GM18519 (cell line): ENCODE measurements around the gene TNKS1BP1.

ENCODE experiments used
- ATAC-seq: cut with Tn5 transposase; IDR thresholded peaks from one replicate; pipeline ENCODE4 v1.9.1; 2021; ENCODE audit warnings: mild to moderate bottlenecking, moderate library complexity; ENCODE audit not compliant: unreplicated experiment, low FRiP score

Gene TNKS1BP1

DNA sequence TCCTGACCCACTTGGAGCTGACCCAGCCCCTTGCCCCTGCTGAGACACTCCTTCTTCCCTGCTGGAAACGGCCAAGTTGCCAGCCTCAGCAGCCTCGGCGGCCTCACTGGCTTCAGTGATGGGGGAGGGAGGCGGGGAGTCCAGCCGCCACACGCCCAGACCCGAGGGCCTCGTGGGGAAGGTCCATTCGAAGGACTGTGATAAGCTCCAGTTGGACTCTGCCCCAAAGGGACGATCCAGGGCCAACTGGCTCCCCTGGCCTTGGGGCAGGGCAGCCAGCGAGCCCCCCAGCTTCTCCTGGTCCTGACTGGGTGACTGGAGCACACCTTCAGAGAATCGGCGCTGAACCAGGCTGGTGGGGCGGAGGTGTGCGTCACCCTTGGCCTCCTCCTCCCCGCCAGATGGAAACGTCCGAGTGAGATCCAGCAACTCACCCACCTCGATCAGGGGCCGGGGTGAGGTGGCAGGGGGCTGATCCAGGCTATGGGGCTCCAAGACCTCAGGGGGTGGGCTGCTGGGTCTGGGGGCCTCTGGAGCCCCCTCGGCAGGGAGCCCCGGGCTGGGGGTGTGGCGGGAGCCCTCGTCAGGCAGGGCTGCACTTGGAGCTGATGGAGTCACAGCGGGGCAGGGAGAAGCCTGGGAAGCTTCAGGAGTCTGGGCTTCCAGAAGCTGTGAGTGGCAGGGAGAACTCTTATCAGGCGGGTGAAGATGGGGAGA, 11.5 kb downstream of the TNKS1BP1 start:
- ATAC-seq: no peak

DNA sequence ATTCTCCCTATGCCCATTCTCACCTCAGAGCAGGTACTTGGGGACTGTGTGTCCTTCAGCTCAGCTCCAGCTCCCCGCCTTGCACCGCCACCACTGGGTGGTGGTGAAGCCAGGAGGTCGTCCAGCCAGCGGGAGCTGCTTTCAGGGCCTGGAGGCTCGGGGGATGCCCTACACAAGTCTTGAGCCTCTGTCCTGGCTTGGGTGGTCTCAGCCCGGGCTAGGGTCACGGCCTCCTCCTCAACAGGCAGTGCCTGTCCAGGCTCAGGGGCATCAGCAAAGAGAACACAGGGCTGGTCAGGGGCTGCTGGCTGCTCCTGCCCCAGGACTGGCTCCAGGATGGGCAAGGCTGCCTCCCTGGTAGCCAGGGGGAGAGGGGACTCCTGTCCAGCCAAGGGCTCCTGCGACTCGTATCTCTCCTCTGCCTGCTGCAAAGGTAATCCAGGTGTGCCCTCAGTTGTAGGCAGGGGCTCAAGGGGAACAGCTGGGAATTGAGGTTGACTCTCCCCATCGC, 12.2 kb downstream of the TNKS1BP1 start:
- no peak for ATAC-seq

DNA sequence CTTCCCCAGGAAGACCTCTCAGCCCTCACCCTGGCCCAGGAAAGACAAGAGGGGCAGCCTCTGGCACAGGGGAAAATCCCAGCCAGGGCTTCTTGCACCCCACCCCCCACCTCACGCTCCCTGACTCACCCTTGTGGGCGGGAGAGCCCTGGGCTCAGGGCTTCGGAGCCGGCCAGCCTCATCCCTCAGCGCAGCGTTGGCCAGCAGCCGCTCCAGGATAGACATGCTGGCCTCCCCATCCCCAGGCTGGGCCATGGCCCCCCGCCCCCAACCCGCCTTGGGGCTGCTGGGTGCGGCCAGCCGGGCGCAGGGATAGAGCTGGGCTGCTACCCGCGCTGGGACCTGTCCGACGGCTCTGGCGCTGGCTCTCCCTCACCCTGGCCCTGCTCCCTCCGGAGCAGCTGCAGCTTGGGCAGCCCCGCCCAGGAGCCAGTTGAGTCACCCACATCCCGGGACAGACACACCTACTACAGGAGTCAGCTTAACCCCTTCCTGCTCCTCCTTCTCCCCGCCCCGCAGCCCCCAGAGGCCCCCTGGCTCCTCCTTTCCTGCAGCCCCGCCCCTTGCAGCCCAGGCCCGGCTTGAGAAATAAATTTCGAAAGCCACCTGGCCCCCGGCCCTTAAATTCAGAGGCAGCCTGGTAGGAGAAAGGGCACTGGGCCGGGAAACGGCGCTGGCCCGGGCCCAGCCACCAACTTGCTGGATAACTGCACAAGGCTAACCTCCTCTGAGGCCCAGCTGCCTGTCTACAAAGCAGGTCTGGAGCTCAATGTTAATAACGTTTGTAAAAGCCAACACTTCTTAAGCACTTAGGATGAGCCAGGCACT, 13.4 kb downstream of the TNKS1BP1 start:
- ATAC-seq: peak; percentile 94

DNA sequence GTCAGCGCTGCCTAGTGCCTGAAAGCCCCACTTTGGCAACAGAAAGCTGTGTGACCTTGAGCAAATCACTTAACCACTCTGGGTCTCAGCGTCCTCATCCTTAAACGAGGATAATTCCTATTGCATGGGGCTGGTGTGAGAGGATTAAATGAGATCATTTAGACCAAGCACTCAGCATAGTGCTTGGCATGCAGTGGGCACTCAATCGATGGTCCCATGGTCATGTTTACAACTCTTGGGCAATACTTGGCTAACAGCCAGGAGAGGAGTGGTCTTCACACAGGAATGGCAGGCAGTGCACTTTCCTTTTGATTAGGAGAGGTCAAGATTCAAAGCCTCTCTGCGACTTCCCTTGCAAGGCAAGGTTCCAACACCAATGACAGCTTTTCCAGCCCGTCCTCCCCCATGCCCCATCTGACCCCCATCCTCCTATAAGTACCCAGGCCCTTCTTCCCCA, 14.1 kb downstream of the TNKS1BP1 start:
- no peak for ATAC-seq

DNA sequence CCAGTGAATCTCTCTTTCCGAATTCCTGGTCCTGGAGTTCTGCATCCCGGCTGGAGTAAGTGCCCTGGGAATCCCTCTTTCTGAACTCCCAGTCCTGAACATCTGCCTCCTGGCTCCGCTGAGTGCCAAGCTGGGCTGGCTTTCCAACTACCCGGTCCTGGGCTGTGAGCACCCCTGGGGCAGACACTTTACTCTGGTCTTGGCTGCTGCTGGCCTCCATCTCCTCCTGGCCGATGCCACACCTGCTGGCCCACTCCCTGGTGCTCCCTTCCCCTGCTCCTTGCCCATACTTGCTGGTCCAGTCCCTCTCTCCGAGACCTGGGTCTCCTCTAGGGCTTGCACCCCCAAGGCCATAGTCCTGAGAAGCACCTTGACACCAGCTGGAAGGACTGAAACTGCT, 14.7 kb downstream of the TNKS1BP1 start:
- no peak for ATAC-seq

DNA sequence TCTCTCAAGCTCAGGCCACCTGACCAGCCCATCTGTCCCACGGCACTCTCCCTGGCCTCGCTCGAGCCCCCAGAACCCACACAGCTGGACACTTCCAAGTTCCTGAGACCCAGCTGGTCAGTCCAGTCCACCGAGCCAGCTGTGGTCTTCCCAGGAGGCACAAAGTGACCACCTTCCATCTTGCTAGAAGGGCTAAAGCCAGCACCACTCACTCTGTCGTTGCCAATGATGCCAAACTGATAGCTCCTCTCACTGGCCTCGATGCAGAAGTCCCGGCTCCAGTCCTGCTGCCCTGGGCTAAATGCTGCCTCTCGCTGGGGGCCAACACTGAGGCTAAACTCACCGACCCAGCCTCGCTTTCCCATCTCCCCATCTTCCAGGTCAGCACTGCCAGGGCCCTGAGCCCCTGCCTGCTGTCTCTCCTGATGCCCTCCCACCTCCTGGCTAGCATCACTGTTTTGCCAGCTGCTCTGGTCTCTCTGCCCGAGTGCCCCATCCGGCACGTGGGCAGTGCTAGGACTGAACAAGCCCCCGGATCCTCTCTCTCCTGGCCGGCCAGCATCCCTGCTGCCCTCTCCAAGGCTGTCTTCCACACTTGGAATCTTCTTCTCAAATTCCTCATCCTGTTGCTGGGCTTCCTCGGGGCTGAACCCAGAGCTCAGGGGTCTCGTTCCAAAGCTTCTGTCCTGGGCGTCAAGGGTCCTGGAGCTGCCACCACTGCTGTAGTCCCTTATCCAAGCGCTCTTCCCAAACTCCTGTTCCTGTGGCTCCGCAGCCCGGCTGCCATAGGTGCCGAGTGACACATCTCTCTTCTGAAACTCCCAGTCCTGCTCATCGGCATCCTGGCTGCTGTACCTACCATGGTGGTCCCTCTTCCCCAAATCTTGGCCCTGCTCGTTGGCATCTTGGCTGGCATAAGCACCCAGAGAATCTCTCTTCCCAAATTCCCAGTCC, 15.4 kb downstream of the TNKS1BP1 start:
- ATAC-seq: no peak

DNA sequence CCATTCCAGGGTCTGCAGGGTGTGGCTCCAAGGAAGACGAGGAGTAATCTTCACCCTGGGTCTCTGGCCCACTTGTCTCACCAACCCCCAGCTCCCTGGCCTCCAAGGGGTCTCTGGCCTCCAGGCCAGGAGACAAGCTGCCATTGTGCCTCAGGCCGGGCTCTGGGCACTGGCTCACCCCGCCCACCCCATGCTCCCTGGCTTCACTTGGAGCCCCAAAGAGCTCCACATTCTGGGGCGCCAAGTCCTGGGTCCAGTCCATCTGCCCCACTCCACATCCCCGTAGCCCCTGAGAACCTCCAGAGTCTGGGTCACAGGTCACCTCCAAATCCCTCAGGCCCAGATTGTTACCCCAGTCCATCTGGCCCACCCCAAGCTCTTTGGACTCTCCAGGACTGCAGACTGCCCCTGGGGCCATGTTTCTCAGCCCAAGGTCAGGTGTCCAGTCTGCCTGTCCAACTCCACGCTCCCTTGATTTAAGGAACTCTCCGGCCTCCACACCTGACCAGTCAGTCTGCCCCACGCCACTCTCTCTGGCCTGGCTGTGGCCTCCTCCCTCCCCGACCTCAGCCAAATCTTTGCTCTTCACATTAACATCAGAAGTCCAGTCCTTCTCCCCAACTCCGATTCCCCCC, 16.2 kb downstream of the TNKS1BP1 start:
- ATAC-seq: no peak

DNA sequence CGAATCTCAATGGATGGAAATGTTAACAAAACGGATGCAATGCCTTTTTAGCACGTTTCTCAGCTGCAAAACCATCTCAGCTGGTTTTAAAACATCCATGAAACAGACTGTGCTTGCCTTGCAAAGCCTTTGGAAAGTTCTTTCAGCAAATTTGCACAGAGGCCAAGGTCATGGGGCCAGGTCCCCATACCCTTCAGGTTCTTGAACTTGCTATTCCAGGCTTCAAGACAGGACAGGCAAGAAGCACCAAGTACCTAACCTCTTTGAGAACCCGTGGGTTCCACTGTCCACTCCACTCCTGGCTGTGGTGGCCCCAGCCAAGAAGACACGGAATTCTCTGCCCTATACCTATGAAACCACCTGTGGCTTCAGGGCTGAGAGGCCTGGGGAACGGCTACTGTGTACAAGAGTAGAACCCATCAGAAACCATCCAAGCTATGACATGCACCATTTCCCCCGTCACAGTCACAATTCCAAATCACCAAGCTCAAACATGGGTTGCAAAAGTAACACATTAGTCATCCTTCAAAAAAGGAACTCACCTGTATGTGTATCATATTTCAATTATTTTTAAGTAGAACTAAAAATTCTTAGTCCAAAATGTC, 17.0 kb downstream of the TNKS1BP1 start:
- ATAC-seq: no peak

DNA sequence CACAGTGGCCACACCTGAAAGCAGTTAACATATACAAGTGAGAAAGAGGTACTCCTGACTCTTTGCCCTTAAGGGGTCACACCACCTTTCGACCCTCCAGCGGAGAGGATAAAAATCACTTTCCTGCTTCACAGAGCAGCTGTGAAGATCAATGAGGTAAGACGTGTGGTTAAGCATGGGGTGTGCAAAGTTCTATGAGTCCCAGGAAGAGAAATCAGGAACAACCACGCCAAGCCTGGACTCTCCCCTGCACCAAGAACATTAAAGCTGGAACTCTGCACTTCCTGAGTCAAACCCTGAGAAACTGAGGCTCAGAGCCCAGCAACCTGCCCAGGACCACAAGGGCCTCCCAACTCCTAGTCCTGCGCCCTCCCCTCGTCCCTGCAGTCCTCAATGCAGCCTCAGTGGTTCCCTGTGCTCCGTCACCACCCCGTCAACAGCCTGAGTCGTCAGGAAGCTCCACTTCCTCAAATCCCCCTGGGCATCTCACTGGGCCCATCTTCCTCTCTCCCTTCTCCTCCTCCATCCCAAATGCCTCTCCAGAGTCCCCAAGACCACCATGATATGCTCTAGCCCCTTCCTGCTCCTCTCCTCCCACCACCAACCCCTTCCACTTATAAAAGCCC, 17.7 kb downstream of the TNKS1BP1 start:
- no peak for ATAC-seq

DNA sequence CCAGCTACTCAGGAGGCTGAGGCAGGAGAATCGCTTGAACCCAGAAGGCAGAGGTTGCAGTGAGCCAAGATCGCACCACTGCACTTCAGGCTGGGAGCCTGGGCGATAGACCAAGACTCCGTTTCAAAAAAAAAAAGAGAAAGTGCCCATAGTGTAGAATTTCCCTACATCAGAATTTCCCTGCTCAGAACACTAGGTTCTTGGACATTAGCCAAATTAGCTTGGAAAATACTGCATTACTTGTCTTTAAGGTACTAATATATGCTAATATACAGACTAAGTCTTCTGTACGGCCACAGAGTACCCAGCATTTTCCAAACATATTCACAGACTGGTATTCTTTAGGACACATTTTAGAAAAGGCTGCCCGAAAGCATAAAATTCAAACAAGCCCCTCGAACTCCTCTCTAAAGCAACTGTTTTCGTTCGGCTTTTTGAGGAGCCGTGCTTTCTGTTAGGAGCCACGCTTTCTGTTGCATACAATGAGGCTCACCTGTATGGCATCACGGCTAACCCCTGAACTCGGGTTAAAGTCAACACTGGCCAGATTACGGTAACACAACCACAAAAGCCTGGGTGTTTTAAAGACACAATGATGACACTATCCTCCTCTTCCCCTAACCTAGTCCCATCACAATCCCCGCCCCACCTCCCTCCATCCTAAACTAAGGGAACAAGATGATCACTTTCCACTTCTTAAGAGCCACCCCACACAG, 18.4 kb downstream of the TNKS1BP1 start:
- ATAC-seq: no peak

DNA sequence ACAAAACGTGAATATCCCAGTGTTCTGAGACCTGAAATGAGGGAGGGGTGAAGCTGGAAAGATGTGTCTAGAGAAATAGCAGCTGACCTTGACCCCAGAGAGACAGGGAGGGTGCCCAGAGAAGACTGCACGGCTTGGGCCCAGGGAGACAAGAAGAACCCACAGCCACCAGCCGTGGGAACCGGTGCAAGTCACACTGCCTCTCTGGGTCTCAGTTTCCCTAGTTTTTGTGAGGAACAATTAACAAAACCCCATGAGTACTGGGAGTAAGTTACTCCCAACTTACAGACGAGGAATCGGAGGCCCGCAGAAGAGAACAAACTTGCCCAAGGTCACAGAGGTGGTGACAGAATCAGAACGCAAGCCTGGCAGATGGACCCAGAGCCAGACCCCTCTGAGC, 19.2 kb downstream of the TNKS1BP1 start:
- ATAC-seq: no peak

DNA sequence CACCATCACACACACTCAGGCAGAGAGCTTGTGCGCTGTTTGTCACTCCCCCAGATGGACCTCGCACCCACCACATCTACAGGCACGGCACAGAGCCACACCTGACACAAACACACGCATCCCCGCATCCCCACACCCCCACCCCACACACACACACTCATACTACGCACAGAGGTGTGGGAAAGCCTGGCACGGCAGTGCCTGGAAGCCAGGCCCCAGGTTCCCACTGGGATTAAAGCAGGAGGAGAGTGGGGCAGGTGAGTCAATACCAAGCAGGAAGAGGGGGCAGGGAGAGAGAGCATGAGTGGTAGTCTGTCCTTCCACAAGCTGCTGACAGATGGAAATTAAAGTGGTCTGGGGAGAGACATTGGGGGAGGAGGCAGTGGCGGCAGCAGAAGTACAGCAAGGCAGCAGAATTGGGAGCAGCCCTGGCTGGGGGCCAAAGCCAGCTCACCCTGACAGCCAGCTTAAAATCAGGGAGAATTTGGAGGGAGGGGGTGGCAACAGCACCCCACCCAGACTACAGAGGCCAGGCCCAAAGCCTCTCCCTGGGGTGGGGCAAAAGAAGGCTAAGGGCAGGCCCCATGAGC, 20.7 kb downstream of the TNKS1BP1 start:
- ATAC-seq: no peak

DNA sequence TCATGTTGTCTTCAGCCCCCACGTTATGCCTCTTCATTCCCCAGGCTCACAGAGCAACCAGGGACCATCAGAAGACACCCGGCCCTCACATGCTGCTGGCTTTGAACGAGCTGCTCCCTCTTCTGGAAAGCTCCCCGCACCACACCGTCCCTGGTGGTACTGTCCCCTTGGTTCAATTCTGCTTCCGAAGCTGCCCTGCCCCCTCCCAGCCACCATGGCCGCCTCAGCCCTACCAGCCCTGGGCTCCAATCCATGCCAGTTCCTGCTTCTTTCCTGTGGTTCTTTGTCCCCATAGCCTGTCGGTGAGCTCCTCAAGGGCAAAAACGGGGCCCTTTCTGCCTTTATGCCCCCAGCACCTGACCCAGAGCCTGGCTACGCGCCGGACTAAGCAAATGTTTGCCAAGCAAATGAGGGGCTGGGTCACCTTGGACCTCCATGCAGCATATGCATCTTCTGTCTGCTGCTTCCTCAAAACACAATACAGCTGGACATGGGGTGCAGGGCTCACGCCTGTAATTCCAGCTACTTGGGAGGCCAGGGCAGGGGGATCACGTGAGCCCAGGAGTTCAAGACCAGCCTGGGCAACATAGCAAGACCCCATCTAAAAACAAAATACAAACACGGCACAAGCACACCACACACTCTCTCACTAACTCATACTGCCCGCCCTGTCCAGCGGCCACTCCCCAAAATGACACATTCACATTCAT, 21.3 kb downstream of the TNKS1BP1 start:
- ATAC-seq: no peak

DNA sequence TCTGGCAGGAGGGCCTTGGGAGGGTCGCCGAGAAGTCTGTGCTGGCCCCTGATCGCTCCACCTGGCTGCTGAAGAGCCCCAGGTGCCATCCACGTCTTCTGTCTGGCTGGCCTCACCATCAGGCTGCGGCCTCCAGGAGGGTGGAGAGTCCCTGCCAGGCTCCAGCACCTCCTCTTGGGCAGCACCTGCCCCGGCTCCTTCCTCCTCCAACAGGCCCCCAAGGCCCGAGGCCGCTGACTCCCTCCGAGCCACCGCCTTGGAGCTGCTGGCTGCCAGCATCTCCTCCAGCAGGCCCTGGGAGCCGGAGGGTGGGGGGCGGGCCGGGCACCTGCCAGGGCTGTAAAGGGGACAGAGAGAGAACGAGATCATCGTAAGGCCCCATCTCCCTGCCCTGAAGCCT, 22.3 kb downstream of the TNKS1BP1 start:
- no peak for ATAC-seq

DNA sequence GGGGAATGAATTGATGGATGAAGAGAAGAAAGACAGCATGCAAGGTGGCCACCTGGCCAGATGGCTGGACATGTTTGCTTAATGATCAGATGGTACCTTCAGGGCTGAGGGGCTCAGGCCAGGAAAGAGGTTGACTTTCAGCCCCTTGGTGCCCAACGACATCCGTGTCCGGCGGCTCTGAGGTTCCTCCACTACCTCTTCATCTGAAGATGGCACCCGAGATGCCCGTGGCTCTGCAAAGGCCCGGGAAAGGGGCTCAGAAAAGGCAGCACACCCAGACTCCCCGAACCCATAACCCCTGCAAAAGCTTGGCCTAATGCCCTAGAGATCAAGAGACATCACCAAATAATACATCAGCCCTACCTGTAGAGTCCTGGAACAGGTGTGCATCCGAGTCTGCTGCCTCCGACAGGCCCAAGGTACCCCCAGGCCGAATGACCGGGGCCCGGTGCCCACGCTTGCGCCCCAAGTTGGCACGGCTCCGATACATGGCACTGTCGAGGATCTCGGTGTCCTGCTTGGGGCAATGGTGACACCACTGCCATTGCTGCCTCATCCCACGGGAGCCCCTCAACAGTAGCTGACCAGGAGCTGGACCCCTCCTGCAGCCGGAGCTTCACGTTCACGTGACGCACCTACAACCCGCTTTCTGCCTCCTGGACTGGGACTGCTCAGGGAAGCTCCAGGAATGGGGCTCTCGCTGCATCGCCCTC, 22.9 kb downstream of the TNKS1BP1 start:
- ATAC-seq: no peak

DNA sequence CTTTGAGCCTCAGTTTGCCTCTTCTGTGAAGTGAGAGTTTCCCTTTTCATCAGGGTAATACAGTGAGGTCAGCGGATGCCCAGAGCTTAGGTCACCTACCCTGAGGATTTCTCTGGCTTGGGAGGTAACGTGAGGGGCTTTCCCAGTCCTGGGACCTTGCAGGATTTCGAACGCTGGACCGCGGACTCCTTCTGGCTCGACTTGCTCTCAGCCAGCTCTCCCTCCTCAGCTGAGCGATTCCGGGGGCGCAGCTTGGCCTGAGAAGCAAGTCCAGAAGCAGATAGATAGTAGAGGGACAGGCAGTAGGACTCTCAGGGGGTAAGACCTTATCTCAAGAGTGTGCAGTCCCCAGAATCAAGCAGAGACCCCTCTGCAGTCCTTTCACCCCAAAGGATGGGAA, 24.0 kb downstream of the TNKS1BP1 start:
- no peak for ATAC-seq

DNA sequence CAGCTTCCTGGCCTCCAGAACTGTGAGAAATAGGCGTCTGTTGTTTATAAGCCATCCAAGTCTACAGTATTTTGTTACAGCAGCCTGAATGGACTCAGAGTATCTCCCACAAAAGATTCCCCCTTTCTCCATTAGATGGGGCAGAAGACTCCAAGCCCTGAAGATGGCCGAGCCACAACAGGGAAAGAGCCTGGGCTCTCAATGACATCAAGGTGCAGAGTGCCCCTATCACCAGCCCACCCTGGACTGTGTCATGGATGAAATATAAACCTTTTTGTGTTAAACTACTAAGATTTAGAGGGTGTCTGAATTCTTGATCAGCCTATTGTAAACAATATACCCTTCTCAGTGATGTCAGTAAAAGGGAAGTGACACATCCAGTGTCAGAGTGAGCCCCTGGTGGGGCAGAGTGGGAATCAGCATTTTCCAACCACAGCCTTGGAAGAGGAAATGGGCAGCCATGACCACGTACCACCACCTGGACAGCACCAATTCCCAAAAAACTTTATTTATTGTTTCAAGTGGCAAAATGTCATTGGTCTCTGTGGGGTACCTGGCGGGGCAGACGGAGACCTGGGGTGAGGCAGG, 25.5 kb downstream of the TNKS1BP1 start:
- ATAC-seq: no peak
